T-cell (primary cell): ENCODE measurements around the gene MYOZ1. TPM values are rescaled to one million over a fixed set of nuclear protein-coding genes. Genes with fewer than 3 reads are reported as not detected.

Experiments
- ATAC-seq, 4 experiments: fragments of 200-7000 bp in 3 of 4; fragments of 150-1000 bp in 1 of 4; cut with Tn5 transposase; replicated peaks in 1 of 4; 1 replicate in 3 of 4; 2 replicates in 1 of 4; pipeline ENCODE4 v1.10.0; 2021; ENCODE audit warnings: moderate library complexity in 3 of 4, mild to moderate bottlenecking in 2 of 4, moderate number of reproducible peaks in 1 of 4
- CTCF ChIA-PET, 2 donors: fragments of 300-600 bp; sonication (Branson Sonifier 250); formaldehyde crosslinking; loops; one replicate each; lab custom pipeline; 2022; ENCODE audit warnings: antibody characterized with exemption in 2 of 2; lab: Charles Lee
- POLR2A ChIA-PET, 2 donors: fragments of 300-600 bp; sonication (Branson Sonifier 250); formaldehyde crosslinking; loops; one replicate each; lab custom pipeline; 2022; ENCODE audit warnings: antibody characterized with exemption in 2 of 2; lab: Charles Lee
- DNase-seq, 35 experiments: peaks; one replicate each; pipeline versions ENCODE4 v3.0.0 to v3.0.0-alpha.2; 2013 to 2023
- H3K27ac ChIP-seq: one replicate; pipeline ENCODE4 v1.5.1; 2013; ENCODE audit warnings: low read length
- H3K27me3 ChIP-seq, 2 experiments: replicated peaks in 1 of 2; 1 replicate in 1 of 2; 2 replicates in 1 of 2; pipeline versions ENCODE4 v1.6.1 to v1.7.0; 2013; ENCODE audit warnings: low read length in 1 of 2, mixed read lengths in 1 of 2; ENCODE audit not compliant: control insufficient read depth in 2 of 2, insufficient read depth in 2 of 2; ENCODE audit errors: extremely low read depth in 1 of 2
- H3K36me3 ChIP-seq, 2 donors: 1 replicate in 1 of 2; 2 replicates in 1 of 2; pipeline versions ENCODE4 v1.6.1 to v1.7.0; 2013; ENCODE audit warnings: low read length in 1 of 2; ENCODE audit not compliant: control insufficient read depth in 2 of 2, insufficient read depth in 1 of 2; ENCODE audit errors: extremely low read depth in 1 of 2
- H3K4me1 ChIP-seq, 2 experiments: 1 replicate in 1 of 2; 2 replicates in 1 of 2; pipeline versions ENCODE4 v1.6.1 to v1.7.0; 2013; ENCODE audit warnings: low read length in 2 of 2, mixed read lengths in 1 of 2; ENCODE audit not compliant: insufficient read depth in 2 of 2, control insufficient read depth in 1 of 2; ENCODE audit errors: extremely low read depth in 1 of 2
- H3K4me3 ChIP-seq, 2 donors: 1 replicate in 1 of 2; 2 replicates in 1 of 2; pipeline versions ENCODE4 v1.5.1 to v1.7.0; 2013; ENCODE audit warnings: mild to moderate bottlenecking in 2 of 2, low read length in 1 of 2, moderate library complexity in 1 of 2; ENCODE audit not compliant: control insufficient read depth in 1 of 2; ENCODE audit errors: extremely low read depth in 1 of 2
- H3K9me3 ChIP-seq: 2 replicates; pipeline ENCODE4 v1.7.0; 2013
- H3K27ac Mint-ChIP-seq, 2 donors: one replicate each; pipeline ENCODE4 v1.8.0; 2020 to 2021; ENCODE audit warnings: mild to moderate bottlenecking in 2 of 2, mixed read lengths in 2 of 2
- H3K27me3 Mint-ChIP-seq, 2 donors: one replicate each; pipeline ENCODE4 v1.8.0; 2021 to 2022; ENCODE audit warnings: mixed read lengths in 2 of 2
- H3K36me3 Mint-ChIP-seq: one replicate; pipeline ENCODE4 v1.8.0; 2021; ENCODE audit warnings: mixed read lengths
- H3K4me1 Mint-ChIP-seq, 3 donors: one replicate each; pipeline ENCODE4 v1.8.0; 2020 to 2022; ENCODE audit warnings: mixed read lengths in 3 of 3, mild to moderate bottlenecking in 1 of 3
- H3K4me3 Mint-ChIP-seq, 3 donors: one replicate each; pipeline ENCODE4 v1.8.0; 2020 to 2022; ENCODE audit warnings: mild to moderate bottlenecking in 3 of 3, mixed read lengths in 3 of 3, moderate library complexity in 3 of 3
- H3K9me3 Mint-ChIP-seq, 3 donors: one replicate each; pipeline ENCODE4 v1.8.0; 2020 to 2022; ENCODE audit warnings: mixed read lengths in 3 of 3
- WGBS: methylation state at CpG from one replicate; pipeline ENCODE4 v1.1.5; 2013; ENCODE audit warnings: missing lambda C conversion rate; ENCODE audit not compliant: insufficient coverage; 5-methylcytosine and 5-hydroxymethylcytosine counted together
- total RNA-seq, 35 experiments: library from RNA in 6 of 35; stranded (reverse) in 6 of 35; fragments of 120-200 nt in 1 of 35; gene quantifications; one replicate each; pipeline versions ENCODE4 v1.2.1 to v1.2.4 and lab custom pipeline; 2013 to 2026

The MYOZ1 gene
- total RNA-seq, 5 donors from 2014 or later (not counting 1 experiment from before 2014, with no cell fraction given), result not detected

- Mint-ChIP-seq H3K27me3 (peaks cover 8 to 9% of the 10 kb centered on the region in 2 donors), H3K4me1 (peaks cover 4 to 10% (median 4%) of the 10 kb centered on the region in 3 donors), H3K9me3 (no peaks in the 10 kb centered on the region), H3K36me3 (no peaks in the 10 kb centered on the region), H3K27ac (no peak overlapping the region), H3K4me3 (no peak overlapping the region)
- H3K4me1 ChIP-seq, result peaks cover 0 to 19% of the 10 kb centered on the region in 2 experiments
- ChIA-PET POLR2A (no interaction called here), CTCF (interaction anchor here (1.8 to 4.5 kb wide), 4 partner anchors 18 to 118 kb away, joined by 6 to 53 read pairs (median 16); no protein-coding TSS in a partner anchor)
- no peaks in the 10 kb centered on the region for H3K9me3 ChIP-seq
- H3K27me3 ChIP-seq, result peaks cover 0 to 40% of the 10 kb centered on the region in 2 experiments
- H3K36me3 ChIP-seq, result no peaks in the 10 kb centered on the region
- no CpG with 5 or more reads among the region's 1 CpG for WGBS
- H3K4me3 ChIP-seq, result no peak overlapping the region
- ATAC-seq, result no peak
- no peak for DNase-seq
- no peak overlapping the region for H3K27ac ChIP-seq
Measured at GRCh38 chr10:73644767-73645166, 3.5 kb upstream of the MYOZ1 start.

GRCh38 chr10:73644015-73644743, 2.9 kb upstream of the MYOZ1 start:
- Mint-ChIP-seq H3K9me3 (no peaks in the 10 kb centered on the region), H3K4me3 (no peak overlapping the region), H3K27ac (no peak overlapping the region), H3K36me3 (no peaks in the 10 kb centered on the region), H3K27me3 (peaks cover 8 to 9% of the 10 kb centered on the region in 2 donors), H3K4me1 (peaks cover 4 to 10% (median 4%) of the 10 kb centered on the region in 3 donors)
- 0% methylated on average over 2 of the region's 5 CpGs for WGBS
- Histone ChIP-seq H3K27me3 (peaks cover 0 to 40% of the 10 kb centered on the region in 2 experiments), H3K4me1 (peaks cover 0 to 19% of the 10 kb centered on the region in 2 experiments), H3K9me3 (no peaks in the 10 kb centered on the region), H3K36me3 (no peaks in the 10 kb centered on the region), H3K4me3 (no peak overlapping the region), H3K27ac (no peak overlapping the region)
- DNase-seq, result peak in 31 of 35 experiments; percentile 10 to 79 (median 42)
- ChIA-PET POLR2A (interaction anchor here in 1 of 2 donors (0.6 to 0.7 kb wide), 2 partner anchors 19 to 117 kb away, joined by 3 to 6 read pairs; no protein-coding TSS in a partner anchor), CTCF (interaction anchor here (0.6 to 4.5 kb wide), 15 partner anchors 10 to 646 kb away, joined by 3 to 53 read pairs (median 3); partner anchors contain the start of genes CFAP70 (in 1 of the 2) and USP54 (in 1 of the 2))
- peak; percentile 62 to 74 (median 70) for ATAC-seq

GRCh38 chr10:73643362-73643761, 2.1 kb upstream of the MYOZ1 start:
- Mint-ChIP-seq H3K36me3 (no peaks in the 10 kb centered on the region), H3K9me3 (no peaks in the 10 kb centered on the region), H3K4me3 (no peak overlapping the region), H3K27me3 (peaks cover 2 to 9% of the 10 kb centered on the region in 2 donors), H3K27ac (no peak overlapping the region), H3K4me1 (peaks cover 4 to 10% (median 4%) of the 10 kb centered on the region in 3 donors)
- peaks cover 0 to 35% of the 10 kb centered on the region in 2 experiments for H3K27me3 ChIP-seq
- H3K27ac ChIP-seq, result no peak overlapping the region
- ChIA-PET POLR2A (interaction anchor here (0.6 to 0.7 kb wide), 4 partner anchors 18 to 186 kb away, joined by 3 to 6 read pairs (median 5); no protein-coding TSS in a partner anchor), CTCF (interaction anchor here (0.6 to 4.5 kb wide), 14 partner anchors 11 to 647 kb away, joined by 3 to 53 read pairs (median 3); partner anchors contain the start of gene CFAP70 (in 1 of the 2))
- ATAC-seq (no peak), DNase-seq (no peak)
- H3K36me3 ChIP-seq, result no peaks in the 10 kb centered on the region
- no CpG with 5 or more reads among the region's 2 CpGs for WGBS
- no peak overlapping the region for H3K4me3 ChIP-seq
- peaks cover 0 to 17% of the 10 kb centered on the region in 2 experiments for H3K4me1 ChIP-seq
- no peaks in the 10 kb centered on the region for H3K9me3 ChIP-seq

- Histone ChIP-seq H3K9me3 (no peaks in the 10 kb centered on the region), H3K27ac (no peak overlapping the region), H3K27me3 (peaks cover 0 to 22% of the 10 kb centered on the region in 2 experiments), H3K4me1 (peaks cover 0 to 2% of the 10 kb centered on the region in 2 experiments), H3K36me3 (no peaks in the 10 kb centered on the region), H3K4me3 (no peak overlapping the region)
- Mint-ChIP-seq H3K4me1 (peaks cover 3 to 5% (median 3%) of the 10 kb centered on the region in 3 donors), H3K27me3 (peaks cover 2 to 9% of the 10 kb centered on the region in 2 donors), H3K27ac (no peak overlapping the region), H3K9me3 (no peaks in the 10 kb centered on the region), H3K4me3 (no peak overlapping the region), H3K36me3 (no peaks in the 10 kb centered on the region)
- POLR2A ChIA-PET, result no interaction called here
- WGBS, result 86% methylated on average over 3 of the region's 3 CpGs
- ATAC-seq (no peak), DNase-seq (no peak)
- CTCF ChIA-PET, result no interaction called here
Measured at GRCh38 chr10:73639286-73639685, 2.0 kb downstream of the MYOZ1 start.

GRCh38 chr10:73635781-73636180, 5.5 kb downstream of the MYOZ1 start:
- Histone ChIP-seq H3K9me3 (no peaks in the 10 kb centered on the region), H3K4me1 (no peaks in the 10 kb centered on the region), H3K27me3 (peaks cover 0 to 8% of the 10 kb centered on the region in 2 experiments), H3K27ac (no peak overlapping the region), H3K36me3 (no peaks in the 10 kb centered on the region), H3K4me3 (no peak overlapping the region)
- no peaks in the 10 kb centered on the region for H3K4me1 Mint-ChIP-seq
- ChIA-PET CTCF (no interaction called here), POLR2A (interaction anchor here in 1 of 2 donors (1.1 kb wide), 1 partner anchor 10 kb away, joined by 3 read pairs; no protein-coding TSS in a partner anchor)
- H3K4me3 Mint-ChIP-seq, result no peak overlapping the region
- ATAC-seq (no peak), DNase-seq (no peak)
- H3K27me3 Mint-ChIP-seq, result peaks cover 0 to 4% of the 10 kb centered on the region in 2 donors
- no peak overlapping the region for H3K27ac Mint-ChIP-seq
- no CpG with 5 or more reads among the region's 1 CpG for WGBS
- no peaks in the 10 kb centered on the region for H3K9me3 Mint-ChIP-seq
- H3K36me3 Mint-ChIP-seq, result no peaks in the 10 kb centered on the region

DNA sequence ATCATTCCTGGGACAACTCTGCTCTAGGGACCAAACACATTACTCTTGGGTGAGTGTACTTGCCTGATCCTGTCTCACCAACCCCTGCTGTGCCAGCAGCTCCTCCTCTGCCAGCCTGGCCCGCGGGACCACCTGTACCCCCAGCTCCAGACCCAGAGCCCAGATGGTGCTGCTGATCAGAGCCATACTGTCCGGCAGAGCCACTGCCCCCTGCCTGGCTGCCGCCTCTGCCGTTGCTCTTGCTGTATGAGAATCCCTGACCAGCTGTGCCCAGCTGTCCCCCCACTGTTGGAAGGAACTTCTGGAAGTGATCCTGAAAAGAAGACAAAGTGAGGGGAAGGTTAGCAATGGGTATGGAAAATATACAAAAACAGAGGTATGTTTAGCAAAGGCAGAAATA, 6.9 kb downstream of the MYOZ1 start:
- Mint-ChIP-seq H3K4me1 (no peaks in the 10 kb centered on the region), H3K36me3 (no peaks in the 10 kb centered on the region), H3K9me3 (no peaks in the 10 kb centered on the region), H3K27me3 (peaks cover 0 to 4% of the 10 kb centered on the region in 2 donors), H3K4me3 (no peak overlapping the region), H3K27ac (no peak overlapping the region)
- DNase-seq (no peak), ATAC-seq (no peak)
- H3K36me3 ChIP-seq, result no peaks in the 10 kb centered on the region
- POLR2A ChIA-PET, result no interaction called here
- H3K27ac ChIP-seq, result no peak overlapping the region
- CTCF ChIA-PET, result no interaction called here
- no peaks in the 10 kb centered on the region for H3K9me3 ChIP-seq
- no peak overlapping the region for H3K4me3 ChIP-seq
- 71% methylated on average over 2 of the region's 5 CpGs for WGBS
- peaks cover 0 to 6% of the 10 kb centered on the region in 2 experiments for H3K27me3 ChIP-seq
- no peaks in the 10 kb centered on the region for H3K4me1 ChIP-seq
